ENCODE measurements around the gene ECE1. TPM values are rescaled to one million over a fixed set of nuclear protein-coding genes. Genes with fewer than 3 reads are reported as not detected.

The ECE1 gene
- total and polyA plus RNA-seq, 9 of the 15 experiments (the other 6 are each of a cell fraction or from before 2014, with no cell fraction given) = 0.56 to 34.8 (median 11.0) TPM

DNA sequence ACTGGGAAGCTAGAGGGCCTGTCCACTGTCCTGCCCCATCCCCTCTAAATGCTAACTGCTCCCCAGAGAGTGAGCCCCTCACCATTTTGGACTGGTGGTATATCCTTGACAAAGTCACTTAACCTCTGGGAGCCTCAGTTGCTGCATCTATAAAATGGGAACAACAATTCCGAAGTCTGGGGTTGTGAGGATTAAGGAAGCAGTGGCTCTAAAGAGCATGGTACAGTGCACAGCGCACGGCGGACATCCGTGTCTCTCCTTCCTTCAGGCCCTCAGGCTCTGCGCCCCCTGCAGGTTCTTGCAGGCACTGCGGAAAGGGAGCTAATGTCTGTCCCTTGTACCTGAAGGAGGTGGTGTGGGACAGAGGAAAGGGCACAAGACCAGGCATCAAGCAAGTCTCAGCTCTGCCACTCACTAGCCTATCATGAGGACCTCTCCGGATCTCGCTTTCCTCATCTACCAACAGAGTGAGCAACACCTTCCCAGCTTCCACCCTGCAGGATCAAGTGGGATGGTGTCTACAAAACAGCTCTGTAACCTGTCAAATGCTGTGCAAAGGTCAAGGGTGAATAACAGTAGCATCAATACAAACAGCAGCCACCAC, 20.1 kb downstream of the ECE1 start (continued):
- TF ChIP-seq ZNF655 (CRISPR knock-in tag; IDR thresholded peaks at IDR 0.05) (no peak), FOSL1 (tag; conservative IDR thresholded peaks at IDR 0.05) (no peak; the same call in 1 of the 2 replicates), MCM5 (IDR thresholded peaks at IDR 0.05; ENCODE audit: low read depth) (no peak), MCM7 (IDR thresholded peaks at IDR 0.05) (no peak), ZNF445 (CRISPR knock-in tag; IDR thresholded peaks at IDR 0.05; ENCODE audit: low read depth) (no peak), JUNB (CRISPR knock-in tag; conservative IDR thresholded peaks at IDR 0.05) (no peak), RFX5 (IDR thresholded peaks at IDR 0.05; ENCODE audit: low read depth, low read length) (no peak), ZNF197 (CRISPR knock-in tag; IDR thresholded peaks at IDR 0.05; ENCODE audit: low read depth) (no peak), ZBED1 (IDR thresholded peaks at IDR 0.05) (no peak; the same call in 1 of the 2 replicates), DNMT1 (IDR thresholded peaks at IDR 0.05) (no peak), ZSCAN29 (IDR thresholded peaks at IDR 0.05) (no peak), RBM14 (IDR thresholded peaks at IDR 0.05; ENCODE audit: borderline replicate concordance, insufficient read depth, low read depth, low read length) (no peak), BRD9 (IDR thresholded peaks at IDR 0.05; ENCODE audit: low read depth, partially characterized antibody) (no peak), PRPF4 (IDR thresholded peaks at IDR 0.05; ENCODE audit: insufficient read depth, low read depth, low read length, poor library complexity, severe bottlenecking) (no peak), MEIS2 (IDR thresholded peaks at IDR 0.05; ENCODE audit: partially characterized antibody) (no peak)
- TF ChIP-seq, protein P1, sequence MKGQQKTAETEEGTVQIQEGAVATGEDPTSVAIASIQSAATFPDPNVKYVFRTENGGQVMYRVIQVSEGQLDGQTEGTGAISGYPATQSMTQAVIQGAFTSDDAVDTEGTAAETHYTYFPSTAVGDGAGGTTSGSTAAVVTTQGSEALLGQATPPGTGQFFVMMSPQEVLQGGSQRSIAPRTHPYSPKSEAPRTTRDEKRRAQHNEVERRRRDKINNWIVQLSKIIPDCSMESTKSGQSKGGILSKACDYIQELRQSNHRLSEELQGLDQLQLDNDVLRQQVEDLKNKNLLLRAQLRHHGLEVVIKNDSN (CRISPR knock-in tag; IDR thresholded peaks at IDR 0.05) = 0 out of 2 replicates have a peak, but pooled peaks have one; percentile 32
- TF ChIP-seq, protein P2, sequence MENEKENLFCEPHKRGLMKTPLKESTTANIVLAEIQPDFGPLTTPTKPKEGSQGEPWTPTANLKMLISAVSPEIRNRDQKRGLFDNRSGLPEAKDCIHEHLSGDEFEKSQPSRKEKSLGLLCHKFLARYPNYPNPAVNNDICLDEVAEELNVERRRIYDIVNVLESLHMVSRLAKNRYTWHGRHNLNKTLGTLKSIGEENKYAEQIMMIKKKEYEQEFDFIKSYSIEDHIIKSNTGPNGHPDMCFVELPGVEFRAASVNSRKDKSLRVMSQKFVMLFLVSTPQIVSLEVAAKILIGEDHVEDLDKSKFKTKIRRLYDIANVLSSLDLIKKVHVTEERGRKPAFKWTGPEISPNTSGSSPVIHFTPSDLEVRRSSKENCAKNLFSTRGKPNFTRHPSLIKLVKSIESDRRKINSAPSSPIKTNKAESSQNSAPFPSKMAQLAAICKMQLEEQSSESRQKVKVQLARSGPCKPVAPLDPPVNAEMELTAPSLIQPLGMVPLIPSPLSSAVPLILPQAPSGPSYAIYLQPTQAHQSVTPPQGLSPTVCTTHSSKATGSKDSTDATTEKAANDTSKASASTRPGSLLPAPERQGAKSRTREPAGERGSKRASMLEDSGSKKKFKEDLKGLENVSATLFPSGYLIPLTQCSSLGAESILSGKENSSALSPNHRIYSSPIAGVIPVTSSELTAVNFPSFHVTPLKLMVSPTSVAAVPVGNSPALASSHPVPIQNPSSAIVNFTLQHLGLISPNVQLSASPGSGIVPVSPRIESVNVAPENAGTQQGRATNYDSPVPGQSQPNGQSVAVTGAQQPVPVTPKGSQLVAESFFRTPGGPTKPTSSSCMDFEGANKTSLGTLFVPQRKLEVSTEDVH (IDR thresholded peaks at IDR 0.05; ENCODE audit: low read depth, partially characterized antibody) = peak; percentile 48
- TF ChIP-seq, protein P3, sequence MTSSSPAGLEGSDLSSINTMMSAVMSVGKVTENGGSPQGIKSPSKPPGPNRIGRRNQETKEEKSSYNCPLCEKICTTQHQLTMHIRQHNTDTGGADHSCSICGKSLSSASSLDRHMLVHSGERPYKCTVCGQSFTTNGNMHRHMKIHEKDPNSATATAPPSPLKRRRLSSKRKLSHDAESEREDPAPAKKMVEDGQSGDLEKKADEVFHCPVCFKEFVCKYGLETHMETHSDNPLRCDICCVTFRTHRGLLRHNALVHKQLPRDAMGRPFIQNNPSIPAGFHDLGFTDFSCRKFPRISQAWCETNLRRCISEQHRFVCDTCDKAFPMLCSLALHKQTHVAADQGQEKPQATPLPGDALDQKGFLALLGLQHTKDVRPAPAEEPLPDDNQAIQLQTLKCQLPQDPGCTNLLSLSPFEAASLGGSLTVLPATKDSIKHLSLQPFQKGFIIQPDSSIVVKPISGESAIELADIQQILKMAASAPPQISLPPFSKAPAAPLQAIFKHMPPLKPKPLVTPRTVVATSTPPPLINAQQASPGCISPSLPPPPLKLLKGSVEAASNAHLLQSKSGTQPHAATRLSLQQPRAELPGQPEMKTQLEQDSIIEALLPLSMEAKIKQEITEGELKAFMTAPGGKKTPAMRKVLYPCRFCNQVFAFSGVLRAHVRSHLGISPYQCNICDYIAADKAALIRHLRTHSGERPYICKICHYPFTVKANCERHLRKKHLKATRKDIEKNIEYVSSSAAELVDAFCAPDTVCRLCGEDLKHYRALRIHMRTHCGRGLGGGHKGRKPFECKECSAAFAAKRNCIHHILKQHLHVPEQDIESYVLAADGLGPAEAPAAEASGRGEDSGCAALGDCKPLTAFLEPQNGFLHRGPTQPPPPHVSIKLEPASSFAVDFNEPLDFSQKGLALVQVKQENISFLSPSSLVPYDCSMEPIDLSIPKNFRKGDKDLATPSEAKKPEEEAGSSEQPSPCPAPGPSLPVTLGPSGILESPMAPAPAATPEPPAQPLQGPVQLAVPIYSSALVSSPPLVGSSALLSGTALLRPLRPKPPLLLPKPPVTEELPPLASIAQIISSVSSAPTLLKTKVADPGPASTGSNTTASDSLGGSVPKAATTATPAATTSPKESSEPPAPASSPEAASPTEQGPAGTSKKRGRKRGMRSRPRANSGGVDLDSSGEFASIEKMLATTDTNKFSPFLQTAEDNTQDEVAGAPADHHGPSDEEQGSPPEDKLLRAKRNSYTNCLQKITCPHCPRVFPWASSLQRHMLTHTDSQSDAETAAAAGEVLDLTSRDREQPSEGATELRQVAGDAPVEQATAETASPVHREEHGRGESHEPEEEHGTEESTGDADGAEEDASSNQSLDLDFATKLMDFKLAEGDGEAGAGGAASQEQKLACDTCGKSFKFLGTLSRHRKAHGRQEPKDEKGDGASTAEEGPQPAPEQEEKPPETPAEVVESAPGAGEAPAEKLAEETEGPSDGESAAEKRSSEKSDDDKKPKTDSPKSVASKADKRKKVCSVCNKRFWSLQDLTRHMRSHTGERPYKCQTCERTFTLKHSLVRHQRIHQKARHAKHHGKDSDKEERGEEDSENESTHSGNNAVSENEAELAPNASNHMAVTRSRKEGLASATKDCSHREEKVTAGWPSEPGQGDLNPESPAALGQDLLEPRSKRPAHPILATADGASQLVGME (CRISPR knock-in tag; IDR thresholded peaks at IDR 0.05) = no peak
